Measurements from ENCODE around the gene AP3S1.
A peak's percentile ranks its signal among the peaks of the same experiment; 100 is the strongest.
"Not testable (repeated sequence)": the region's sequence is repeated elsewhere in the genome, so short reads cannot be mapped to it uniquely, and the experiment has no call there.

AP3S1 gene

GRCh38 chr5:115841382-115842088 lies at the start of gene AP3S1, which contains the start of gene ATG12:
Gene AP3S1 (plus strand): TSS chr5:115841935. CDS start chr5:115842038, 103 bp downstream.
Gene ATG12 (minus strand): TSS chr5:115841565. CDS start chr5:115841552, 13 bp downstream.
- peak; percentile 96 for DNase-seq (ENCODE audit: low spot score)

- no peak for DNase-seq (ENCODE audit: low spot score)
Observed at GRCh38 chr5:115795700-115796099, 46.0 kb upstream of the AP3S1 start.

- no peak for DNase-seq (ENCODE audit: low spot score)
Observed at GRCh38 chr5:115796656-115797055, 45.1 kb upstream of the AP3S1 start.

GRCh38 chr5:115798252-115798651 lies 43.5 kb upstream of the AP3S1 start:
- no peak for DNase-seq (ENCODE audit: low spot score)

- DNase-seq (ENCODE audit: low spot score) = no peak
Observed at GRCh38 chr5:115800108-115800507, 41.6 kb upstream of the AP3S1 start.

GRCh38 chr5:115801152-115801551 lies 40.6 kb upstream of the AP3S1 start:
- no peak for DNase-seq (ENCODE audit: low spot score)

GRCh38 chr5:115801984-115802383 lies 39.8 kb upstream of the AP3S1 start:
- no peak for DNase-seq (ENCODE audit: low spot score)

GRCh38 chr5:115806986-115807653 lies 34.6 kb upstream of the AP3S1 start:
- DNase-seq (ENCODE audit: low spot score) = no peak

- no peak for DNase-seq (ENCODE audit: low spot score)
Observed at GRCh38 chr5:115807654-115808052, 34.1 kb upstream of the AP3S1 start.

GRCh38 chr5:115808066-115808465 lies 33.7 kb upstream of the AP3S1 start:
- DNase-seq (ENCODE audit: low spot score) = not testable (repeated sequence)

- DNase-seq (ENCODE audit: low spot score) = no peak
Observed at GRCh38 chr5:115809946-115810345, 31.8 kb upstream of the AP3S1 start.

GRCh38 chr5:115810761-115811160 lies 31.0 kb upstream of the AP3S1 start:
- DNase-seq (ENCODE audit: low spot score) = no peak

GRCh38 chr5:115811406-115811805 lies 30.3 kb upstream of the AP3S1 start:
- no peak for DNase-seq (ENCODE audit: low spot score)

- DNase-seq (ENCODE audit: low spot score) = no peak
Observed at GRCh38 chr5:115812372-115812771, 29.4 kb upstream of the AP3S1 start.

GRCh38 chr5:115813719-115814118 lies 28.0 kb upstream of the AP3S1 start:
- no peak for DNase-seq (ENCODE audit: low spot score)

GRCh38 chr5:115815006-115815692 lies 26.6 kb upstream of the AP3S1 start:
- DNase-seq (ENCODE audit: low spot score) = no peak

GRCh38 chr5:115815693-115816225 lies 26.0 kb upstream of the AP3S1 start:
- peak; percentile 30 for DNase-seq (ENCODE audit: low spot score)

GRCh38 chr5:115816226-115817081 lies 25.3 kb upstream of the AP3S1 start, which contains the start of gene CDO1:
Gene CDO1 (minus strand): TSS chr5:115816659. CDS start chr5:115816397, 262 bp downstream.
- DNase-seq (ENCODE audit: low spot score) = peak; percentile 60

GRCh38 chr5:115817386-115817785 lies 24.3 kb upstream of the AP3S1 start:
- no peak for DNase-seq (ENCODE audit: low spot score)

- DNase-seq (ENCODE audit: low spot score) = no peak
Observed at GRCh38 chr5:115818821-115819220, 22.9 kb upstream of the AP3S1 start.

- DNase-seq (ENCODE audit: low spot score) = no peak
Observed at GRCh38 chr5:115820846-115821245, 20.9 kb upstream of the AP3S1 start.

GRCh38 chr5:115824983-115825382 lies 16.8 kb upstream of the AP3S1 start:
- not testable (repeated sequence) for DNase-seq (ENCODE audit: low spot score)
